Vagina (tissue), 2 donors: ENCODE measurements around the gene PHLPP2. TPM values are rescaled to one million over a fixed set of nuclear protein-coding genes. Genes with fewer than 3 reads are reported as not detected.

ENCODE experiments used
- DNase-seq, 2 donors: peaks; one replicate each; pipeline ENCODE4 v3.0.0-alpha.2; 2017; ENCODE audit errors: extremely low spot score in 2 of 2
- H3K27ac ChIP-seq: fragments of 200-600 bp; sonication (generic); one replicate; pipeline ENCODE4 v1.5.1; 2019
- H3K27me3 ChIP-seq: fragments of 200-600 bp; sonication (generic); one replicate; pipeline ENCODE4 v1.5.1; 2019
- H3K36me3 ChIP-seq, 2 donors: fragments of 200-600 bp; sonication (generic); one replicate each; pipeline ENCODE4 v1.5.1; 2017 to 2019
- H3K4me1 ChIP-seq: fragments of 200-600 bp; sonication (generic); one replicate; pipeline ENCODE4 v1.5.1; 2019
- H3K4me3 ChIP-seq, 2 donors: fragments of 200-600 bp; sonication (generic); 1 replicate in 1 of 2; 2 replicates in 1 of 2; pipeline ENCODE4 v1.5.1; 2016 to 2019
- H3K9me3 ChIP-seq: fragments of 200-600 bp; sonication (generic); one replicate; pipeline ENCODE4 v1.5.1; 2019
- CTCF ChIP-seq, 3 experiments: fragments of 450-650 bp in 2 of 3; fragments of 200-600 bp in 1 of 3; sonication (generic) in 1 of 3; IDR thresholded peaks; one replicate each; pipeline ENCODE4 v1.5.1; 2017 to 2019; ENCODE audit warnings: antibody characterized with exemption in 3 of 3, mild to moderate bottlenecking in 2 of 3, moderate library complexity in 2 of 3
- POLR2A ChIP-seq, 2 donors: fragments of 450-650 bp; IDR thresholded peaks; one replicate each; pipeline ENCODE4 v1.6.1; 2017; ENCODE audit warnings: antibody characterized with exemption in 2 of 2, mild to moderate bottlenecking in 2 of 2, moderate library complexity in 2 of 2
- POLR2AphosphoS5 ChIP-seq, 2 donors: sonication (generic); formaldehyde crosslinking; IDR thresholded peaks; one replicate each; pipeline ENCODE4 v1.9.0; 2017; ENCODE audit warnings: antibody characterized with exemption in 2 of 2, mild to moderate bottlenecking in 2 of 2, low read depth in 1 of 2; ENCODE audit not compliant: insufficient read depth in 1 of 2
- intact Hi-C: fragments of 100-400 bp; cut with DNase I; formaldehyde crosslinking; loops from one replicate; pipeline ENCODE4 v1.15.1; 2023
- total RNA-seq: library from RNA; depleted of rRNA; stranded (reverse); fragments of >200 nt; gene quantifications from one replicate; pipeline ENCODE4 v1.2.3, GENCODE V29; 2016

The PHLPP2 gene
- total RNA-seq, 1 donor from 2014 or later, result 6.4 TPM

GRCh38 chr16:71727551-71728324, 3.2 kb upstream of the PHLPP2 start:
- H3K27ac ChIP-seq, result no peak overlapping the region
- intact Hi-C loops, result loop anchor here (5.0 to 10.0 kb wide), 3 partner anchors 77 to 1220 kb away; partner anchors contain the start of genes AP1G1 and ZNF821
- no peak for DNase-seq
- H3K4me1 ChIP-seq, result peaks cover 8% of the 10 kb centered on the region
- no peaks in the 10 kb centered on the region for H3K9me3 ChIP-seq
- H3K4me3 ChIP-seq, result no peak overlapping the region
- peaks cover 0 to 25% of the 10 kb centered on the region in 2 donors for H3K36me3 ChIP-seq
- TF ChIP-seq POLR2AphosphoS5 (IDR thresholded peaks at IDR 0.05; ENCODE audit: insufficient read depth in 1 of 2, low read depth in 1 of 2) (no peak), POLR2A (IDR thresholded peaks at IDR 0.05) (no peak), CTCF (IDR thresholded peaks at IDR 0.05) (no peak)
- H3K27me3 ChIP-seq, result no peaks in the 10 kb centered on the region

DNA sequence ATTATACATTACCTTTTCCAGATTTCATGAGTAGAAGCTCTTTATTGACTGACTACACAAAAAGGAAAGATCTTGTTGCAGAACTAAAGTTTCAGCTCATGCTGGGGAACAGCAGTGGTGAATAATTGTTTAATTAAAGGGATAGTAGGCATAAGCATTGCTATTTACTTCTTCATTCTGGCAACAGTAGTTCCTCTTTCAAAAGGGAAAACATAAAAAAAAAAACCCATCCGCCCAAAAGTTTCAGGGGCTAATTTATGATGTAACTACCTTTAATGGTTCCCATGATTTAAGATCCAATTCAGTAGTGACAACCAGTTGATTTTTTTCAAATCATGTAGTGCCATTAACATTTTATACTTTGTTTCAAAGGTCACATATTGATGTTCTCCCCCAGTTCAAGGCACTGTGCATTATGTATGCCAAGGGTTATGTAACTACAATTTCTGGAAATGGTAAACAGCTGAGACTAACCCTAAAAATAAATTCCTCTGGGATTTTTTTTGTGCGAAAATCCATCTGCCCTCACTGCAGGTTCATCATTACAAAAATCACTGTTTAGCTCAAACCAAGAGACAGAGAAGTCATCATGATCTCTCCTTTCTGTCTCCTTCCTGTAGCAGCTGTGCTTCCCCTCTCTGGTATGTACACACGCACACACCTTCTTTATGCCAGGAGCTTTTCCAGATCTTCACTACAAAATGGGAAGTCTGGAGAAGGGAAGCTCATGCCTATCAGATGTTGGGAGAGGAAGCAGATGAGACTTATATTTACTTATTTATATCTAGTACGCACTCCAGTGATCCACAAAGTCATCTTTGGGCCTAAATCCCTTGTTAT, 2.2 kb upstream of the PHLPP2 start:
- DNase-seq, result no peak
- Histone ChIP-seq H3K27ac (no peak overlapping the region), H3K27me3 (no peaks in the 10 kb centered on the region), H3K4me1 (peaks cover 19% of the 10 kb centered on the region), H3K9me3 (no peaks in the 10 kb centered on the region), H3K36me3 (peaks cover 0 to 14% of the 10 kb centered on the region in 2 donors), H3K4me3 (no peak overlapping the region)
- intact Hi-C loops, result loop anchor here (5.0 to 10.0 kb wide), 3 partner anchors 78 to 1219 kb away; partner anchors contain the start of genes AP1G1 and ZNF821
- TF ChIP-seq CTCF (IDR thresholded peaks at IDR 0.05) (no peak), POLR2A (IDR thresholded peaks at IDR 0.05) (no peak), POLR2AphosphoS5 (IDR thresholded peaks at IDR 0.05; ENCODE audit: insufficient read depth in 1 of 2, low read depth in 1 of 2) (no peak)

DNA sequence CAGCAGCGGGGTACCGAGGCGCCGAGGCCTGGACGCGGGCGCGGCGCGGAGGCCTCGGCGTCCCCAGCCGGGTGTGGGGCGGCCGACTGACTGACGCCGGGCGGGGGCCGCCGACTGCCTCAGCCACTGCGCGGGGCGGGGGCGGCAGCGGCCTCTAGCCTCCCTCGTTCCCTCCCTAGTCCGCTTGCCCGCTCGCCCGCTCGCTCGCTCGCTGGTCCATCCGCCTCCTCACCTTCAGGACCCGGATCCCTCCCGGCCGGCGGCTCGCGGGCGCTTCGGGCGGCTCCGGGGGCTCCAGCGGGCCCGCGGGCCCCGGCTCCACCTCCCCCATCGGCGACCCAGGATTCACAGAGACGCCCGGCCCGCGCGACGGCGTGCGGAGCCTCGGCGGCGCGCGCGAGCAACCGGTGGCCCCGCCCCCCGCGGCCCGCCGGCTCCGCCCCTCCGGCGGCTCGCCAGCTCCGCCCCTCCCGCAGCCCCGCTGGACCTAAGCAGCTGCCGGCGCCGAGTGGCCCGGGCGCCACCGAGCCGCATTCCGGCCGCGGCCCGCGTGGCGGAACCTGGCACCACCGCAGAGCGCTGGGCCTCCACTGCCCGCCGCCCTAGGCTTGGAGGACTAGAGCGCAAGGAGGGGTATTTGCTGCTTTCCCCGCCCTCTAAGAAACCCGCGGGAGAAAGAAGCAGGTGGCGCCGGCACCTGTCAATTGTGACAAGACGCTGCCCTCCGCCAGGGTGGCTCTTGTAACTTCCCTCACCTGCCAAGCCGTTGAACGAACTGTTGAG, 773 bp downstream of the PHLPP2 start:
- Histone ChIP-seq H3K4me3 (peak overlapping the region; percentile 83 to 87), H3K27ac (peak overlapping the region; percentile 88), H3K4me1 (peaks cover 21% of the 10 kb centered on the region), H3K27me3 (no peaks in the 10 kb centered on the region), H3K9me3 (no peaks in the 10 kb centered on the region), H3K36me3 (no peaks in the 10 kb centered on the region)
- intact Hi-C loops, result loop anchor here (10.0 kb wide), 2 partner anchors 81 to 161 kb away; partner anchors contain the start of genes AP1G1 and ZNF821
- no peak for DNase-seq
- TF ChIP-seq POLR2A (IDR thresholded peaks at IDR 0.05) (peak in 1 of 2 donors; percentile 22), CTCF (IDR thresholded peaks at IDR 0.05) (no peak)

DNA sequence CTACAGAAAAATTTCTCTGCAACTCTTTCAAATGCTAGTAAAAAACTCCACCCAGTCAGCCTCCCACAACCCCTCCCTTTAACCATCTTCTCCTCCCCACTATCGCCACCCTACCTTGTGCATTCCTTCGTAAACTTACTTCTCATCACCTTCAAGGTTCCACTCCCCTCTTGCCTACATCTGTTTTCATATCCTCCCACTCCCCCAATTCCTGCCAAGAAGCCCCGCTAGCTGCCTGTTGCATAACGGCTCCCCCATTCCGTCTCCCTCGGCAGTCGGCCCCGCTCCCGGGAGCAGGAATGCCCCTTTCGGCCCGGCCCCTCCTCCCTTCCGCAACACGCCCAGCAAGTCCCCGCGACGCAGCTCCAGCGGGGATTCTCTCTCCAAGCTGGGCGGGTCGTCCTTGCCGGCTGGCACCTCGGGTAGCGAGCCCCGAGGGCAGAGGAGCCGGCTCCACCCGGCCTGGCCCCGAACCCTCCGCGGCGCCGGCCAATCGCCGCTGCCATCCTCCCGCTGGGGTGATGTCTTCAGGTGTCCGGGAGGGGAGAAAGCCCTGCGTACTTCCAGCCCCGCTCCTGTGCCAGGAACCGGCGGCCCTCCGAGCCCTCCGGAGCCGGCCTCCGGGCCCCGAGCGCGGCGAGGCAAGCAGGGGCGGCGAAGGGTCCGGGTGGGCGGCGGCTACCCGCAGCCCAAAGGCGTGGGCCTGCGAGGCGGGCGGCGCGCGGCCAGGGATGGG, 1.5 kb downstream of the PHLPP2 start:
- H3K36me3 ChIP-seq, result no peaks in the 10 kb centered on the region
- TF ChIP-seq POLR2AphosphoS5 (IDR thresholded peaks at IDR 0.05; ENCODE audit: insufficient read depth in 1 of 2, low read depth in 1 of 2), result peak in 1 of 2 donors; percentile 63
- TF ChIP-seq CTCF (IDR thresholded peaks at IDR 0.05), result no peak
- H3K27me3 ChIP-seq, result no peaks in the 10 kb centered on the region
- H3K9me3 ChIP-seq, result no peaks in the 10 kb centered on the region
- peak overlapping the region; percentile 83 to 87 for H3K4me3 ChIP-seq
- intact Hi-C loops, result loop anchor here (10.0 kb wide), 2 partner anchors 82 to 162 kb away; partner anchors contain the start of genes AP1G1 and ZNF821
- H3K27ac ChIP-seq, result peak overlapping the region; percentile 88
- H3K4me1 ChIP-seq, result peaks cover 21% of the 10 kb centered on the region
- DNase-seq, result no peak
